Adrenal gland (tissue), 12 donors: Measurements from ENCODE around the gene CDKN2B. TPM values are rescaled to one million over a fixed set of nuclear protein-coding genes. Genes with fewer than 3 reads are reported as not detected.
A peak's percentile ranks its signal among the peaks of the same experiment; 100 is the strongest.

Experiments used
- DNase-seq, 7 donors: peaks; one replicate each; pipeline ENCODE4 v3.0.0-alpha.2; 2019 to 2020
- H3K27ac ChIP-seq, 5 donors: fragments of 200-600 bp; sonication (generic) in 4 of 5; 1 replicate in 3 of 5; 2 replicates in 2 of 5; pipeline versions ENCODE4 v1.5.1 to v1.8.0; 2016 to 2020; ENCODE audit warnings: mild to moderate bottlenecking in 1 of 5
- H3K27me3 ChIP-seq: fragments of 200-600 bp; 2 replicates; pipeline ENCODE4 v1.8.0; 2021
- H3K36me3 ChIP-seq, 2 donors: fragments of 200-600 bp; replicated peaks in 1 of 2; 1 replicate in 1 of 2; 2 replicates in 1 of 2; pipeline versions ENCODE4 v1.5.1 to v1.8.0; 2018 to 2022
- H3K4me1 ChIP-seq, 2 donors: fragments of 200-600 bp; replicated peaks in 1 of 2; 1 replicate in 1 of 2; 2 replicates in 1 of 2; pipeline versions ENCODE4 v1.5.1 to v1.8.0; 2018 to 2021
- H3K4me3 ChIP-seq, 4 donors: fragments of 200-600 bp; sonication (generic) in 3 of 4; one replicate each; pipeline ENCODE4 v1.5.1; 2016 to 2018
- H3K9me3 ChIP-seq, 3 donors: fragments of 200-600 bp; sonication (generic) in 1 of 3; replicated peaks in 1 of 3; 1 replicate in 2 of 3; 2 replicates in 1 of 3; pipeline versions ENCODE4 v1.5.1 to v1.8.0; 2016 to 2021
- CTCF ChIP-seq, 6 experiments: fragments of 450-650 bp in 4 of 6; fragments of 200-600 bp in 2 of 6; sonication (generic) in 1 of 6; IDR thresholded peaks; 1 replicate in 5 of 6; 2 replicates in 1 of 6; pipeline versions ENCODE4 v1.5.1 to v1.8.0; 2016 to 2021; ENCODE audit warnings: antibody characterized with exemption in 6 of 6, mild to moderate bottlenecking in 2 of 6, moderate library complexity in 1 of 6
- POLR2A ChIP-seq, 2 donors: fragments of 450-650 bp; IDR thresholded peaks; one replicate each; pipeline ENCODE4 v1.6.1; 2017; ENCODE audit warnings: antibody characterized with exemption in 2 of 2, mild to moderate bottlenecking in 2 of 2, moderate library complexity in 1 of 2
- WGBS, 4 donors: extraction: QIAGEN DNeasy Blood & Tissue Kit in 2 of 4; methylation state at CpG; one replicate each; pipeline versions ENCODE4 v1.1.5 to v1.1.7; 2013 to 2017; 5-methylcytosine and 5-hydroxymethylcytosine counted together
- intact Hi-C, 2 donors: fragments of 100-400 bp; cut with DNase I; formaldehyde crosslinking; loops; one replicate each; pipeline versions ENCODE4 v1.14.1 to v1.15.0; 2022 to 2023
- polyA plus RNA-seq, 3 donors: library from polyadenylated mRNA; stranded (reverse); fragments of 200-250 nt in 2 of 3; fragments of 350-450 nt in 1 of 3; fragmentation: Illumina TruSeq in 1 of 3; extraction: RNeasy Lipid Tissue Mini Kit (QIAGEN cat#74804) in 1 of 3; gene quantifications; one replicate each; pipeline ENCODE4 v1.2.3, GENCODE V29; 2013 to 2014
- total RNA-seq, 9 donors: library from RNA; depleted of rRNA in 4 of 9; stranded (reverse); fragments of >200 nt in 4 of 9; fragments of 120-200 nt in 1 of 9; fragmentation: NEBNext Ultra II Directional in 1 of 9; extraction: Animal tissue kit (Norgen Biotek cat#: 25700) in 1 of 9; gene quantifications; one replicate each; pipeline versions ENCODE4 v1.1.0 to v1.2.4, GENCODE V29; 2013 to 2023
- donor health status: healthy with polysubstance abuse.
- donor health status: Bipolar disorder and iron deficiency.
- donor health status: DM: yes; HTN: yes; CAD: no.
- donor health status: DM: no; HTN: no; CAD: no.
- donor health status: DM: no; HTN: no; CAD: no.
- donor health status: DM: yes; HTN: yes; CAD: no.

Gene CDKN2B
- total and polyA plus RNA-seq, 12 donors = 0.78 to 13.8 (median 4.7) TPM

GRCh38 chr9:21997480-21997879 is 11.6 kb downstream of the CDKN2B start:
- DNase-seq = no peak
- Histone ChIP-seq H3K27me3 (no peaks in the 10 kb centered on the region), H3K27ac (no peak overlapping the region), H3K36me3 (no peaks in the 10 kb centered on the region), H3K4me3 (no peak overlapping the region), H3K9me3 (no peaks in the 10 kb centered on the region), H3K4me1 (peaks cover 0 to 9% of the 10 kb centered on the region in 2 donors)
- WGBS, 4 donors = 89 to 100% (median 93%) methylated on average over 1 of the region's 1 CpG
- intact Hi-C loops = loop anchor here in 1 of 2 donors (10.0 kb wide), 1 partner anchor 183 kb away; no protein-coding TSS in a partner anchor
- TF ChIP-seq POLR2A (IDR thresholded peaks at IDR 0.05) = no peak
- TF ChIP-seq CTCF (IDR thresholded peaks at IDR 0.05) = no peak

GRCh38 chr9:21996858-21997257 is 12.2 kb downstream of the CDKN2B start:
- Histone ChIP-seq H3K9me3 (no peaks in the 10 kb centered on the region), H3K4me3 (no peak overlapping the region), H3K27ac (no peak overlapping the region), H3K27me3 (no peaks in the 10 kb centered on the region), H3K36me3 (no peaks in the 10 kb centered on the region), H3K4me1 (peaks cover 0 to 9% of the 10 kb centered on the region in 2 donors)
- DNase-seq = no peak
- WGBS, 4 donors = 87 to 94% (median 92%) methylated on average over 5 of the region's 5 CpGs
- no peak for TF ChIP-seq POLR2A (IDR thresholded peaks at IDR 0.05)
- TF ChIP-seq CTCF (IDR thresholded peaks at IDR 0.05) = no peak
- intact Hi-C loops = loop anchor here in 1 of 2 donors (10.0 kb wide), 1 partner anchor 182 kb away; no protein-coding TSS in a partner anchor

GRCh38 chr9:21996438-21996837 is 12.7 kb downstream of the CDKN2B start:
- 79 to 85% (median 83%) methylated on average over 9 of the region's 9 CpGs for WGBS, 4 donors
- Histone ChIP-seq H3K36me3 (no peaks in the 10 kb centered on the region), H3K27ac (no peak overlapping the region), H3K9me3 (no peaks in the 10 kb centered on the region), H3K27me3 (no peaks in the 10 kb centered on the region), H3K4me1 (peaks cover 0 to 9% of the 10 kb centered on the region in 2 donors), H3K4me3 (no peak overlapping the region)
- DNase-seq = no peak
- intact Hi-C loops = loop anchor here in 1 of 2 donors (10.0 kb wide), 1 partner anchor 182 kb away; no protein-coding TSS in a partner anchor
- no peak for TF ChIP-seq CTCF (IDR thresholded peaks at IDR 0.05)
- TF ChIP-seq POLR2A (IDR thresholded peaks at IDR 0.05) = no peak

GRCh38 chr9:21995666-21996398 is 13.3 kb downstream of the CDKN2B start:
- Histone ChIP-seq H3K36me3 (no peaks in the 10 kb centered on the region), H3K9me3 (no peaks in the 10 kb centered on the region), H3K27me3 (no peaks in the 10 kb centered on the region), H3K27ac (peak overlapping the region in 4 of 5 donors; percentile 72 to 93 (median 87)), H3K4me1 (peaks cover 0 to 9% of the 10 kb centered on the region in 2 donors), H3K4me3 (peak overlapping the region; percentile 42 to 93 (median 66))
- TF ChIP-seq CTCF (IDR thresholded peaks at IDR 0.05) (peak in 3 of 6 experiments; percentile 14 to 26 (median 17)), POLR2A (IDR thresholded peaks at IDR 0.05) (no peak)
- WGBS, 4 donors = 22 to 52% (median 33%) methylated on average over 23 to 54 of the region's 54 CpGs
- DNase-seq = peak; percentile 38 to 64 (median 58)
- intact Hi-C loops = loop anchor here in 1 of 2 donors (10.0 kb wide), 1 partner anchor 181 kb away; no protein-coding TSS in a partner anchor
